Neural progenitor cell (in vitro differentiated cells): ENCODE measurements around the gene SLC22A23. TPM values are rescaled to one million over a fixed set of nuclear protein-coding genes. Genes with fewer than 3 reads are reported as not detected.

ENCODE experiments used
- DNase-seq: peaks from one replicate; pipeline ENCODE4 v3.0.0-alpha.2; 2016; ENCODE audit warnings: low spot score
- H2AFZ ChIP-seq: fragments of 200-600 bp; sonication (generic); replicated peaks from 2 replicates; pipeline ENCODE4 v1.6.1; 2016; ENCODE audit warnings: antibody characterized with exemption
- H3F3A ChIP-seq: fragments of 200-600 bp; sonication (generic); 2 replicates; pipeline ENCODE4 v1.6.1; 2016; ENCODE audit warnings: antibody characterized with exemption, low read depth
- H3K27ac ChIP-seq: fragments of 200-600 bp; sonication (generic); 2 replicates; pipeline ENCODE4 v1.5.1; 2016; ENCODE audit warnings: mild to moderate bottlenecking
- H3K27me3 ChIP-seq: fragments of 200-600 bp; sonication (generic); 2 replicates; pipeline ENCODE4 v1.6.1; 2016; ENCODE audit warnings: mild to moderate bottlenecking, moderate library complexity
- H3K36me3 ChIP-seq: fragments of 200-600 bp; sonication (generic); 2 replicates; pipeline ENCODE4 v1.5.1; 2016
- H3K4me1 ChIP-seq: fragments of 200-600 bp; sonication (generic); 2 replicates; pipeline ENCODE4 v1.6.1; 2016; ENCODE audit warnings: mixed run types
- H3K4me2 ChIP-seq: fragments of 200-600 bp; sonication (generic); 2 replicates; pipeline ENCODE4 v1.6.1; 2016
- H3K4me3 ChIP-seq: fragments of 200-600 bp; sonication (generic); 2 replicates; pipeline ENCODE4 v1.5.1; 2016
- H3K79me2 ChIP-seq: fragments of 200-600 bp; sonication (generic); 2 replicates; pipeline ENCODE4 v1.6.1; 2016; ENCODE audit warnings: low read depth
- H3K9ac ChIP-seq: fragments of 200-600 bp; sonication (generic); 2 replicates; pipeline ENCODE4 v1.6.1; 2016
- H3K9me3 ChIP-seq: fragments of 200-600 bp; sonication (generic); 2 replicates; pipeline ENCODE4 v1.5.1; 2016; ENCODE audit warnings: low read depth
- H4K20me1 ChIP-seq: fragments of 200-600 bp; sonication (generic); 2 replicates; pipeline ENCODE4 v1.6.1; 2016; ENCODE audit warnings: low read depth
- H3K27ac Mint-ChIP-seq: 3 replicates; pipeline ENCODE4 v1.8.0; 2021; ENCODE audit warnings: mixed read lengths
- H3K27me3 Mint-ChIP-seq: 2 replicates; pipeline ENCODE4 v1.8.0; 2022; ENCODE audit warnings: low read depth, mild to moderate bottlenecking, inconsistent platforms, moderate library complexity, mixed read lengths; ENCODE audit not compliant: insufficient read depth
- H3K36me3 Mint-ChIP-seq: 3 replicates; pipeline ENCODE4 v1.8.0; 2021; ENCODE audit warnings: mixed read lengths
- H3K4me1 Mint-ChIP-seq: 3 replicates; pipeline ENCODE4 v1.8.0; 2021; ENCODE audit warnings: mixed read lengths
- H3K4me3 Mint-ChIP-seq: 3 replicates; pipeline ENCODE4 v1.8.0; 2021; ENCODE audit warnings: mild to moderate bottlenecking, moderate library complexity, mixed read lengths
- H3K9me3 Mint-ChIP-seq: 3 replicates; pipeline ENCODE4 v1.8.0; 2020; ENCODE audit warnings: mixed read lengths
- EZH2 ChIP-seq: fragments of 200-600 bp; sonication (generic); IDR thresholded peaks from 2 replicates; pipeline ENCODE4 v1.6.1; 2017; ENCODE audit warnings: antibody characterized with exemption, mild to moderate bottlenecking, moderate library complexity
- EZH2phosphoT487 ChIP-seq: fragments of 200-600 bp; sonication (generic); IDR thresholded peaks from 2 replicates; pipeline ENCODE4 v1.6.1; 2017; ENCODE audit warnings: antibody characterized with exemption
- total RNA-seq: library from RNA; depleted of rRNA; stranded (reverse); fragments of >200 nt; gene quantifications from 2 replicates; pipeline ENCODE4 v1.2.3, GENCODE V29; 2015; ENCODE audit warnings: low replicate concordance
- TF ChIP-seq, protein P1 (sequence below): fragments of 200-600 bp; sonication (generic); IDR thresholded peaks from 2 replicates; pipeline ENCODE4 v1.5.1; 2017; ENCODE audit warnings: antibody characterized with exemption, mild to moderate bottlenecking

The SLC22A23 gene
- total RNA-seq, 1 donor from 2014 or later = 0.99 TPM

- no peaks in the 10 kb centered on the region for H3K79me2 ChIP-seq
Observed at GRCh38 chr6:3449321-3449720, 7.5 kb downstream of the SLC22A23 start.

GRCh38 chr6:3447005-3447404 is 9.8 kb downstream of the SLC22A23 start:
- Histone ChIP-seq H2AFZ (no peak overlapping the region), H3K9me3 (no peaks in the 10 kb centered on the region), H3F3A (no peaks in the 10 kb centered on the region), H3K36me3 (no peaks in the 10 kb centered on the region), H3K4me2 (no peak overlapping the region), H3K27me3 (no peaks in the 10 kb centered on the region), H3K4me1 (peaks cover 13% of the 10 kb centered on the region), H3K79me2 (no peaks in the 10 kb centered on the region), H3K9ac (no peak overlapping the region), H4K20me1 (no peaks in the 10 kb centered on the region), H3K4me3 (no peak overlapping the region), H3K27ac (no peak overlapping the region)
- peaks cover 41% of the 10 kb centered on the region for H3K36me3 Mint-ChIP-seq
- H3K9me3 Mint-ChIP-seq = peaks cover 7% of the 10 kb centered on the region
- H3K27ac Mint-ChIP-seq = no peak overlapping the region
- no peak for DNase-seq
- H3K4me3 Mint-ChIP-seq = no peak overlapping the region
- TF ChIP-seq EZH2 (no peak), EZH2phosphoT487 (no peak)
- TF ChIP-seq, protein P1, sequence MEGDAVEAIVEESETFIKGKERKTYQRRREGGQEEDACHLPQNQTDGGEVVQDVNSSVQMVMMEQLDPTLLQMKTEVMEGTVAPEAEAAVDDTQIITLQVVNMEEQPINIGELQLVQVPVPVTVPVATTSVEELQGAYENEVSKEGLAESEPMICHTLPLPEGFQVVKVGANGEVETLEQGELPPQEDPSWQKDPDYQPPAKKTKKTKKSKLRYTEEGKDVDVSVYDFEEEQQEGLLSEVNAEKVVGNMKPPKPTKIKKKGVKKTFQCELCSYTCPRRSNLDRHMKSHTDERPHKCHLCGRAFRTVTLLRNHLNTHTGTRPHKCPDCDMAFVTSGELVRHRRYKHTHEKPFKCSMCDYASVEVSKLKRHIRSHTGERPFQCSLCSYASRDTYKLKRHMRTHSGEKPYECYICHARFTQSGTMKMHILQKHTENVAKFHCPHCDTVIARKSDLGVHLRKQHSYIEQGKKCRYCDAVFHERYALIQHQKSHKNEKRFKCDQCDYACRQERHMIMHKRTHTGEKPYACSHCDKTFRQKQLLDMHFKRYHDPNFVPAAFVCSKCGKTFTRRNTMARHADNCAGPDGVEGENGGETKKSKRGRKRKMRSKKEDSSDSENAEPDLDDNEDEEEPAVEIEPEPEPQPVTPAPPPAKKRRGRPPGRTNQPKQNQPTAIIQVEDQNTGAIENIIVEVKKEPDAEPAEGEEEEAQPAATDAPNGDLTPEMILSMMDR = no peak
- H3K27me3 Mint-ChIP-seq = peaks cover 4% of the 10 kb centered on the region
- H3K4me1 Mint-ChIP-seq = peaks cover 44% of the 10 kb centered on the region

More at GRCh38 chr6:3449321-3449720, 7.5 kb downstream of the SLC22A23 start:
- Histone ChIP-seq H3K27me3 (peaks cover 19% of the 10 kb centered on the region), H3K27ac (no peak overlapping the region), H3K9ac (no peak overlapping the region), H3F3A (no peaks in the 10 kb centered on the region), H3K4me1 (peaks cover 5% of the 10 kb centered on the region), H3K36me3 (no peaks in the 10 kb centered on the region), H3K4me3 (no peak overlapping the region), H2AFZ (no peak overlapping the region), H3K4me2 (no peak overlapping the region), H3K9me3 (no peaks in the 10 kb centered on the region), H4K20me1 (peaks cover 4% of the 10 kb centered on the region)
- Mint-ChIP-seq H3K27ac (no peak overlapping the region), H3K36me3 (peaks cover 36% of the 10 kb centered on the region), H3K4me3 (no peak overlapping the region), H3K4me1 (peaks cover 29% of the 10 kb centered on the region), H3K9me3 (peaks cover 7% of the 10 kb centered on the region), H3K27me3 (peaks cover 4% of the 10 kb centered on the region)
- TF ChIP-seq EZH2 = no peak
- TF ChIP-seq, protein P1 = no peak
- TF ChIP-seq EZH2phosphoT487 = no peak
- no peak for DNase-seq

DNA sequence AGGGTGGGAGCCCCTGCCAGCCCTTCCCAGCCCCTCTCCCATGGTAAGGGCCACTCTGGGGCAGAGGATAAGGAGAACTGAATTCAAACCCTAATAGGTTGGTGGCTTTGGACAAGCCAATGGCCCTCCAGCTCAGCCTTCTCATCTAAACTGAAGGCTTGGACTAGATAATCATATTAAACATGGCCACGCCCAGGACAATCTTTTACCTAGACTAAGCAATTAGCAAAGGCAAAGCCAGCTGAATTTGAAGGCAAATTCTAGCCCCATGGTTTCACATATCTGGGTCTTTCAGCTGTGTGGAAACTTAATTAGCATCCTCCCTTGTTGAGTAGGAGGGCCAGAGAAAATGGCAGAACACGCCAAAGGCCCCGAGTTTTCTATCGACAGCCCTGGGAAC is 10.7 kb downstream of the SLC22A23 start:
- H3K4me1 ChIP-seq = peaks cover 13% of the 10 kb centered on the region
- no peaks in the 10 kb centered on the region for H3K9me3 ChIP-seq
- DNase-seq = no peak
- no peak overlapping the region for H3K4me3 ChIP-seq
- no peak overlapping the region for H3K4me3 Mint-ChIP-seq
- no peak overlapping the region for H2AFZ ChIP-seq
- no peaks in the 10 kb centered on the region for H3K27me3 ChIP-seq
- no peak overlapping the region for H3K27ac ChIP-seq
- H3K27me3 Mint-ChIP-seq = peaks cover 4% of the 10 kb centered on the region
- no peaks in the 10 kb centered on the region for H3K36me3 ChIP-seq
- H3K36me3 Mint-ChIP-seq = peaks cover 38% of the 10 kb centered on the region
- no peaks in the 10 kb centered on the region for H3F3A ChIP-seq
- H3K4me2 ChIP-seq = no peak overlapping the region
- H3K9me3 Mint-ChIP-seq = peaks cover 11% of the 10 kb centered on the region
- no peaks in the 10 kb centered on the region for H4K20me1 ChIP-seq
- H3K27ac Mint-ChIP-seq = no peak overlapping the region
- no peak overlapping the region for H3K9ac ChIP-seq
- TF ChIP-seq EZH2 (no peak), EZH2phosphoT487 (no peak)
- TF ChIP-seq, protein P1 = no peak
- no peaks in the 10 kb centered on the region for H3K79me2 ChIP-seq
- peaks cover 44% of the 10 kb centered on the region for H3K4me1 Mint-ChIP-seq
